NOMO-1 (cell line): Measurements from ENCODE around the gene SET.

Source experiments
- DNase-seq, 2 experiments: peaks; one replicate each; lab custom pipeline; 2025; ENCODE audit not compliant: unreplicated experiment in 2 of 2; lab: John Stamatoyannopoulos, UW

The SET gene, protein sequence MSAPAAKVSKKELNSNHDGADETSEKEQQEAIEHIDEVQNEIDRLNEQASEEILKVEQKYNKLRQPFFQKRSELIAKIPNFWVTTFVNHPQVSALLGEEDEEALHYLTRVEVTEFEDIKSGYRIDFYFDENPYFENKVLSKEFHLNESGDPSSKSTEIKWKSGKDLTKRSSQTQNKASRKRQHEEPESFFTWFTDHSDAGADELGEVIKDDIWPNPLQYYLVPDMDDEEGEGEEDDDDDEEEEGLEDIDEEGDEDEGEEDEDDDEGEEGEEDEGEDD

DNA sequence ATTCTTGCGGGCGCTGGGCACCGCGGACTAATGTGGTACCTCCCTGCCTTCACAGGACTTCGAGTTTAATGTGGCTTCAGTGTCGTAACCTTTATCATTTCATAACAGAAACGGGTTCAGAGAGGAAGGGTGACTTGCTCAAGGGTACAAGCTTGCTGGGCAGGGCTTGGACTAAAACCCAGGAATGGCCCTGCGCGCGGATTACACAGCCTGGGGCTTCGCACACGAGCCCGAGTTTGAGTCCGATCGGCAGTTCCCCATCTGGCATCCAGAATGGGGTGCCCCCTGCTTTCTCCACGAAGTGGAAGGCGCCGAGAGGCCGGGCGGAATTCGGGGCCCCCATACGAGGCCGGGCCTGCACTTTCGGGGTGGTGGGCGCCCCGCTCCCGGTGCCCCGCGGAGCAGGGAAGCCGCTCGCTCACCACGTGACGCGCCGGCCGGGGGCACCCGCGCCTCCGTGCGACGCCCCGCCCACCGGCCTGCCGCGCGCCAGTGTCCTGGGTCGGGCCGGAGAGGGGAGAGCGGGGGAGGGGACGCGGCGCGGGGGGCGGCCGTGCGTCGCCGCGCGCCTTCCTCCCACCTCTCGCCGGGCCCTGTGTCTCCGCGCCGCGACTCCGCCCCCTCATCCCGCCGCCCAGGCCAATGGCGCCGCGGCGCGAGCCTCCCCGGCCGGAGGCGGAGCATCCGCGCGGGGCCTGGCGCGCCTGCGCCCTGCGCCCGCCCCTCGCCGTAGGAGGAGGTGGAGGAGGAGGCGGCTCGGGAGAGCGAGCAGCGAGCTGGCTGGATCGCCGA lies at the start of gene SET:
Gene SET (plus strand): TSS at position 722 of the 792 bp plus-strand sequence. CDS start 361 bp downstream, outside the sequence.
- peak; percentile 90 to 96 for DNase-seq

DNA sequence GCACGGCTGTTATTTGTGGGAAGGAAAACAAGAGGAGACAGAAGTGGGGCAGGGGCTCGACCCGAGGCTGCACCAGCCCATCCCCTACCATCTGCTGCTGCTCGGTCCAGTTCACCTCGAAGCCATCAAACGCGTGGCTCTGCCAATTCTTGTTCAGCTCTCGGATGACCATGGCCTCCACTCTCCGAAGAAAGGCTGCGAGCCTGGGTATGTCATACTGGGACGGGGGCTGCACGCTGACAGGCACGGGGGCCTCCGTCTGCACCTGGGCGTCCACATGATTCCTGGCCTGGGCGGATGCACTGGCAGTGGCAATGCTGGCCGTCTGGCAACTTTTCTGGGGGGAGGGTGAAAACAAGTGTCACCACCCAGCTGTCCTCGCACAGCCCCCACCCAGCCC lies 48.4 kb upstream of the SET start:
- DNase-seq: no peak

DNA sequence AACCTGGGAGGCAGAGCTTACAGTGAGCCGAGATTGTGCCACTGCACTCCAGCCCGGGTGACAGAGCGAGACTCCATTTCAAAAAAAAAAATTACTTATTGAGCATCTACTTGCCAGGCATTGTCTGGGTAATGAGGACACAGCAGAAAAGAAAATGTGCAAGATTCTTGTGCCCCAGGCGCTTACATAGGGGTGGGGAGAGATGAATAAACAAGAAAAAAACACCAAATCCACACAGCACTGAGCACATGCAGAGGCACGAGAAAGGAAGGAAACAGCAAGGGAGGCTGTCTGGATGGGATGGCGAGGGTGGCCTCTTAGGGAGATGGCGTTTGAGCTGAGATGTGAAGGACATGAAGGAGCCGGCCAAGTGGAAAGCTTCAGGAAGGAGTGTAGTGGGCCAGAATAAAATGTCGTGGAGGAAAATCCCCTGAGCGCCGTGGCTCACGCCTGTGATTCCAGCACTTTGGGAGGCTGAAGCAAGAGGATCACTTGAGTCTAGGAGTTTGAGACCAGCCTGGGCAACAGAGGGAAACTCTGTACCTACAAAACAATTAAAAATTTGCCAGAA lies 46.3 kb upstream of the SET start:
- DNase-seq: no peak

DNA sequence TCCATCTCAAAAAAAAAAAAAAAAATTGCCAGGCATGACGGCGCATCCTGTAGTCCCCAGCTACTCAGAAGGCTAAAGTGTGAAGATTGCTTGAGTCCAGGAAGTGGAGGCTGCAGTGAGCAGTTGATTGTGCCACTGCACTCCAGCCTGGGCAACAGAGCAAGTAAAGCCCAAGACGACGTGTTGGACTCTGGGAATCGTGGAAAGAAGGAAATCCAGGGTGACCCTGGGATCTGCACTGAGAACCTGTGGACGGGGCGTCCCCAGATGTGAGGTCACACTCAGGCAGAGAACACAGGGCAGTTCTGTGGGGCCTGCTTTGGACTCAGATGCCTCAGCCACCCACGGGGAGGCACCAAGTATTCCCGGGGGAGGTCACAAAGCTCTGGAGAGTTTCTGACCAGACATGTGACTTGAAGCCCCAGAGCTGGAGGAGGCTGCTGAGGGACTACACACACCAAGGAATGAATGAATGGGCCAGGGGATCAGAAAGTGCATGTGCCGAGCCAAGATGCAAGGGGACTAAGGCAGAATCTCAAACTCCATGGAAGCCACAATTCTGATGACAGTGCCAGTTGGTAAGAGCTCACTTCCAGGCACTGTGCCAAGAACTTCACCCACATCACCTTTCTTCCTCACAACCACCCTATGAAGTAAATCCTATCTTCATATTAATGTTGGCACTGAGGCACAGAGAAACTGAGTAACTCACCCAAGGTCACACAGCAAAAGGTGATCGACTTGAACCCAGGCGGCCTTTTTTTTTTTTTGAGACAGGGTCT lies 45.3 kb upstream of the SET start:
- DNase-seq: no peak

DNA sequence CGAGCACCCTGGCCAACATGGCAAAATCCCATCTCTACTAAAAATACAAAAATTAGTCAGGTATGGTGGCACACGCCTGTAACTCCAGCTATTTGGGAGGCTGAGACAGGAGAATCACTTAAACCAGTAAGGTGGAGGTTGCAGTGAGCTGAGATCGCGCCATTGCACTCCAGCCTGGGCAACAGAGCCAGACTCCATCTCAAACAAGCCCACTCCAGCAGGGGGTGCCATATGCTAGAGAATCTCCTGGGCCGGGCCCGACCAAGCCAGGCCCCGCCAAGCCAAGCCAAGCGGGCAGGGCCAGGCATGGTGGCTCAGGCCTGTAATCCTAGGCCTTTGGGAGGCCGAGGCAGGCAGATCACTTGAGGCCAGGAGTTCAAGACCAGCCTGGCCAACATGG lies 40.8 kb upstream of the SET start:
- peak; percentile 7 to 32 for DNase-seq

DNA sequence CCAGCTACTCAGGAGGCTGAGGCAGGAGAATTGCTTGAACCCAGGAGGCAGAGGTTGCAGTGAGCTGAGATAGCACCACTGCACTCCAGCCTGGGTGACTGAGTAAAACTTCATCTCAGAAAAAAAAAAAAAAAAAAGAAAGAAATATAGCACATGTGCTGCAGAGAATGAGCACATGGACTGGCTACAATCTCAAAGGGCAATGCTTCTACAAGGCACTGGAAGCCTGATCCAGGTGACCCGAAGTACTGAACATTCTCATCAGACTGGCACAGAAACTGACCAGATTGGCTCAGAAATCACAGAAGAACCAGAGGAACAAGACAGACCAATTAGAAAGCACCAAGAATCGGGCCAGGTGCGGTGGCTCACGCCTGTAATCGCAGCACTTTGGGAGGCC lies 37.2 kb upstream of the SET start:
- DNase-seq: no peak

DNA sequence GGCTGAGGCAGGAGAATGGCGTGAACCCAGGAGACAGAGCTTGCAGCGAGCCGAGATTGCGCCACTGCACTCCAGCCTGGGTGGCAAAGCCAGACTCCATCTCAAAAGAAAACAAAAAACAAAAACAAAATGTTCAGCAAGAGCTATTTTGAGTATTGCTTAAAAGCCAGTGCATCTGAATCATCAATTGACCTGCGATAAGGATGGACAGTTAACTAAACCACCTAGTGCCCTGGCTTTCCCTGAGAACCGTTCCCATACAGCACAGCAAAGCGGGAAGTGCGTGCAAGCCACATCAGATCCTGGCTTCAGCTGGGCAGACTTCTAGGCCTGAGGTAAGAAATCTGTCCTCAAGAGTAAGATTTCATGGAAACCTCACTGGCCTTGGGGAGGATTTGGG lies 35.1 kb upstream of the SET start:
- DNase-seq: no peak

DNA sequence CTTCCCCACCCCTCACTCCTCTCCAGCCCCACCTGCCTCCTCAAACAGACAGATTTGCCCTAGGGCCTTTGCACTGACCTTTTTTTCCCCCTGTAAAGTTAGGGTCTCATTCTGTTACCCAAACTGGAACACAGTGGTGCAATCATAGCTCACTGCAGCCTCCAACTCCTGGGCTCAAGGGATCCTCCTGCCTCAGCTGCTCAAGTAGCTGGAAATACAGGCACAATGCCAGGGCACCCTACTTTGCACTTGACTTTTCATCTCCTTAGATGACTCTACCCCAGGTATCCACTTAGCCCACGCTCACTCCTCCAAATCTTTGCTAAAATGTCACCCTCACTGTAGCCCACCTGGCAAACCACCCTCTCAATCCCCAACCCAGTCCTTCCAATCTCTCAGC lies 34.5 kb upstream of the SET start:
- no peak for DNase-seq

DNA sequence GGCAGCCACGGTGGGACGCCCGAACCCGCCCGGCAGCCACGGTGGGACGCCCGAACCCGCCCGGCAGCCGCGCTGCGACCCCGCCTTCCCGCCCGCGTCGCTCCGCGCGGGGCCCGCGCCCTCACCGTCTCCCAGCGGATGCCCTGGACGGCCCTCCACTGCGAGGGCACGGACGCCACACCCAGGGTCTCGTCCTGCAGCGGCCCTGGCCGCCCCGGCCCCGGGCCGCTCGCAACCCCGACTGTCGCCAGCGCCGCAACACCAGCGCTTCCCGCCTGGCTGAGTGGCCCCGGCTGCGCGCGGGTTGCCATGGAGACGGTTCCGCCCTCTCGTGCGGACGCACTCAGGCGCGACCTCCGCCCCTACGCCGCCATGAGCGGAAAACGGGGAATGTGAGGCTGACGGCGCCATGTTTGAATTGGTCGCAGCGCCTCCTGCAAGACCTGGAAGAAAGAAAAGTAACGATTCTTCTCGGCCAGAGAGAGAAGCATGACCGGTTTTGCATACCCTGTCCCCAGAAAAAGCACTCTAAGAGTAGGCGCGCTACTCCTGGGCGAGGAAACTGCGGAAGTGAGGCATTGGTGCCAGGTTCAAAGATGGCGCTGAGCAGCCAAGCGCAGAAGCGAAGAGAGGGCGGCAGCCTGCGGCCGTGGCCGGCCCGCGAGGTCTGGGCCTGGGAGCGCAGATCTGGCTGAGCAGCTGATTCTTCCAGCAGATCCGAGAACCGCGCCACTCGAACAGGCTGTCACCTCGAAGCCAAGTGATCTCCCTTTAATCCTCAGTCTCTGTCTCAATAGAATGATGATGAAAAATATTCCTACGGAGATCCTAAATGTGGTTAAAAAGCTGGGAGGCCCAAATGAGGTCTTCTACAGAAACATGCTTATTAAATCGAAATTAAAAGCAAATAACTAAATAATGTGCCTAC lies 32.3 kb upstream of the SET start, which contains the start of gene DYNC2I2:
Gene DYNC2I2 (minus strand): TSS at position 432 of the 928 bp plus-strand sequence. CDS start 121 bp downstream, at position 311.
- DNase-seq: peak; percentile 88 to 91

DNA sequence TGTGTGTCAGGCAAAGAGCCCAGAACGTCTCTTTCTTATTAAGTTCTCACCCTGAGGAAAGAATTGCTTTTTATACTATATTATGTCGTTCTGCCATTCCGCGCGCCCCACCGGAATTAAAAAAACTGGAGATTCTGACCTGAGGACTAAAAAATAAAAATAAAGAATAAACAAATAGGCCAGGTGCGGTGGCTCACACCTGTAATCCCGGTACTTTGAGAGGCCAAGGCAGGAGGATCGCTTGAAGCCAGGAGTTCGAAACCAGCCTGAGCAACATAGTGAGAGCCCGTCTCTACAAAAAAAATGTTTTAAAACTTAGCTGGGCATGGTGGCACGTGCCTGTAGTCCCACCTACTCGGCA lies 31.7 kb upstream of the SET start:
- no peak for DNase-seq

DNA sequence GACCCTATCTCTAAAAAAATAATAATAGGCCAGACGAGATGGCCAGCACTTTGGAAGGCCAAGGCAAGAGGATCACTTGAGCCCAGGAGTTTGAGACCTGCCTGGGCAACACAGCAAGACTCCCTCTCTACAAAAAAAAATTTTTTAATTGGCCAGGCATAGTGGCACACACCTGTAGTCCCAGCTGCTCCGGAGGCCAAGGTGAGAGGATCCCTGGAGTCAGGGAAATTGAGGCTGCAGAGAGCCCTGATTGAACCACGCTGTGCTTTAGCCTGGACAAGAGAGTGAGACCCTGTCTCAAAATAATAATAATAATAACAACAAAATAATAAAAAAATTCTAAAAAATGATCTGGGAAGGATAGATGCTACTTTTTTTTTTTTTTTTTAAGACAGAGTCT lies 31.2 kb upstream of the SET start:
- no peak for DNase-seq

DNA sequence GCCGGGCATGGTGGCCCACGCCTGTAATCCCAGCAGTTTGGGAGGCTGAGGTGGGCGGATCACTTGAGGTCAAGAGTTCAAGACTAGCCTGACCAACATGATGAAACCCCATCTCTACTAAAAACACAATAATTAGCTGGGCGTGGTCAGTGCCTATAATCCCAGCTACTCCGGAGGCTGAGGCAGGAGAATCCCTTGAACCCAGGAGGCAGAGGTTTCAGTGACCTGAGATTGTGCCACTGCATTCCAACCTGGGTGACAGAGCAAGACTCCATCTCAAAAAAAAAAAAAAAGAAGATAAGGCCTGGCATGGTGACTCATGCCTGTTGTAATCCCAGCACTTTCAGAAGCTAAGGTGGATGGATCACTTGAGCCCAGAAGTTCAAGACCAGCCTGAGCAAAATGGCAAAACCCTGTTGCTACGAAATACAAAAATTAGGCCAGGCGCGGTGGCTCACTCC lies 22.5 kb upstream of the SET start:
- DNase-seq: peak in 1 of 2 experiments; percentile 14

DNA sequence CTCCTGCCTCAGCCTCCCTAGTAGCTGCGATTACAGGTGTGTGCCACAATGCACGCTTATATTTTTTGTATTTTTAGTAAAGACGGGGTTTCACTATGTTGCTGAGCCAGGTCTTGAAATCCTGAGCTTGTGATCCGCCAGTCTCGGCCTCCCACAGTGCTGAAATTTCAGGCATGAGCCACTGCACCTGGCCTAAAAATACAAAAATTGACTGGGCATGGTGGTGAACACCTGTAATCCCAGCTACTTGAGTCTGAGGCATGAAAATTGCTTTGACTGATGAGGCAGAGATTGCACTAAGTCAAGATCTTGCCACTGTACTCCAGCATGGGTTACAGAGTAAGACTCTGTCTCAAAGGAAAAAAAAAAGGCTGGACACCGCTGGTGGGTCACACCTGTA lies 19.2 kb upstream of the SET start:
- DNase-seq: no peak

DNA sequence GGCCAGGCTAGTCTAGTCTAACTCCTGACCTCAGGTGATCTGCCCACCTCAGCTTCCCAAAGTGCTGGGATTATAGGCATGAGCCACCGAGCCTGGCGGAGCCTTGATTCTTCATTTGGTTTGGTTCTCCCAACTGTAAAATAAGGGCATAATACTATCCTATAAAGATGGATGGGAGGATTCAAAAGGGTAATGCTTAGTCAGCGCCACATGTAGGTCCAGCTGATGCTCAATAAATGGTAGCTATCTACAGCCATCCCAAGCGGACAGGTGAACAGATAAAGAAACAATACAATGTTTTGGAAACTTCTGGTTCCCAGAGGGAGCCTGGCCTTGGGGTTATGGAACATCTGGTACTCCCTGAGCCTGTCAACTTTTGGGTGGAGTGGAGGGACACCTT lies 13.6 kb upstream of the SET start:
- DNase-seq: no peak

DNA sequence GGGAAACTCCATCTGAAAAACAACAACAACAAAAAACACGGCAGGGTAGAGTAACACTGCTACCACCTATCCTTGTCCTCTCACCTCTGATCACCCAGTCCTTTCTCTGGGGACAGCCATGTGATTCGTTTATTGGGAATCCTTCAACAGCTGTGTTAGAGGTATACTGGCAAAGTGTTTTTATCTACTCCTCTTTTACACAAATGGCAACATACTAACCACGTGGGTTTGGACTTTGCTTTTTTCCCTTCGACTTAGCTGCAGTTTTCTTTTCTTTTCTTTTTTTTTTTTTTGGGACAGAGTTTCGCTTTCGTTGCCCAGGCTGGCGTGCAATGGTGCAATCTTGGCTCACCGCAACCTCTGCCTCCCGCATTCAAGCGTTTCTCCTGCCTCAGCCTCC lies 11.2 kb upstream of the SET start:
- DNase-seq: no peak

DNA sequence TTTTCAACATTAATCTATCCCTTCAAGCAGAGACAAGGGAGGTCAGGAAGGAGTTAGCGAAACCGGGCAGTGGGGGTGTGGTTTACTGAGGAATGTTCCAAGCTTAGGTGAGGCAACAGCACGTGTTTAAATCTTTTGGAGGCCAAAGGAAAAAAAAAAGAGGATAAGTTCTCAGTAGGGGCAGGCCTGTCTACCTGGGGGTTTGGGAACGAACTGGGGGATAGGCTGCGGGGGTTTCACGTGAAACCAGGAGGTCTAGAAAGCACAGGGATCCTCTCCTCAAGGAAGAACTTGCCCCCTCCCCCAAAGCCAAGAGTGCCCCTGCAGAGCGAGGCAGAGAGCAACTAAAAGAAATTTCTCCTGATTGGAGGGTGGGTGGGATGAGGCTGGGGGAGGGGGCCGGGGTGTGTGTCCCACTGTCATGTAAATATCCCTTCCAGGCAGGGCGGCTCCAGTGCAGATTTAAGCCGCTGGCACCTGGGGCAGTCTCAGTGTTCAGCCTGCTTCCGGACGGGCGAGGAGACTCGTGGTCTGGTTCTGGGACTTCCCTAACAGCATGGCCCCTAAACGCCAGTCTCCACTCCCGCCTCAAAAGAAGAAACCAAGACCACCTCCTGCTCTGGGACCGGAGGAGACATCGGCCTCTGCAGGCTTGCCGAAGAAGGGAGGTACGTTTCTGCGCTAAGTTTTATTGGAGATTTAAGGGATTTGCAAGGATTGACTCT lies 5.5 kb upstream of the SET start:
- peak; percentile 28 to 56 for DNase-seq

DNA sequence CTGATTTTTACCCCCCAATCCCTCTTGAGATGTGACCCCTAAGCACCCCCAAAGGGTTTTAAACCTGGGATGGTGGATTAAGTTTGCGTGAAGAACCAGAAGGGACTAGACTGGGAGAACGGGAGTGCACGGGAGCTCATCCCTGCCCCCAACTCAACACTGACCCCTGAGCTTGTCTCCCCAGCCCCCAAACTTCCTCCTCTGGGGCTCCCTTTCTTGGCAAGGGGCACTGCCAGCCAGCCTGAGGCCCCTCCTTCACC lies 5.0 kb upstream of the SET start:
- no peak for DNase-seq

DNA sequence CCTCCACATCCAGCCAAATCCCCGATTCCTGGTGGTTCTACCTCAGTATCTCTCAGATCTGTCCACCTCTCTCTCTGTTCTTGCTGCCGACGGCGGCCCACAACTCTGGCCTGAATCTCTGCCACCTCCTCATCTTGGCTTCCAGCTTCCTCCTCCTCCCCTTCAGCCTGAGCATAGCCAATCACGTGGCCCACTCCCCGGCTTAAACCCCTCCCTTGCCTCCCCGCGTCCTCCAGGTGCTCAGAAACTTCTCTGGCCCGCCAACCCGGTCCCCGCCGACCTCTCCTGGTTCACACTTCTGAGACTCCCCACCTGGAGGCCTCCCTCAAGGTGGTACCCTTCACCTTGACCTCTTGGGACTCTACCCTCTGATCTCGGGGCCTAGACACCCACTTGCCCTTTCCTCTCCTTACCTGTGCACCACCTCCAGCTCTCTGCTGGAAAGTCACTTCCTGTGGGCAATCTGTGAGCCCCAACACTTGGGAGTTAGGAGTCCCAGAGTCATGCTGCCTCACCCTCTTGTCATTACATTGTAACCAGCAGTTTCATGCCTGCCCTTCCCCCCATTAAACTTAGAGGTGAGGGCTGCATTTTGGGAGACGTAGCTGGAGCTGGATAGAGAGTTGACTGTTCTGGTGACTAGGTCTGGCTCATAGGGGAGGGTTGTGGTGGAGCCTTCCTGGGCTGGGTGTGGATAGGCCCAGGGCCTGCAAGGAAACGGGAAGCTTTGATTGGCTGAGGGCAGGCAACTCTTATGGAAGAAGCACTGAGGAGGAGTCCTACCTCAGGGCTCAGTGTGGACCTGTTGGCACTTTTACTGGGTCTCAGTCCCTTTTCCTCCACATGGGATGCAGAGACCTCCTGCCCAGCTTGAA lies 4.5 kb upstream of the SET start:
- DNase-seq: peak; percentile 81 to 82
